H1 (cell line): Measurements from ENCODE around the gene FSTL4. TPM values are rescaled to one million over a fixed set of nuclear protein-coding genes. Genes with fewer than 3 reads are reported as not detected.

Experiments
- CTCF ChIA-PET: fragments of 300-600 bp; sonication (Branson Sonifier 250); formaldehyde crosslinking; loops from one replicate; lab custom pipeline; 2021; ENCODE audit not compliant: partially characterized antibody; lab: Charles Lee
- POLR2A ChIA-PET: fragments of 300-600 bp; sonication (Branson Sonifier 250); formaldehyde crosslinking; loops from one replicate; lab custom pipeline; 2021; ENCODE audit warnings: inconsistent platforms; ENCODE audit not compliant: partially characterized antibody; lab: Charles Lee
- DNase-seq, 2 experiments: peaks; one replicate each; pipeline versions ENCODE4 v3.0.0 to v3.0.0-alpha.2; 2010 to 2022; ENCODE audit warnings: low spot score in 2 of 2, low read depth in 1 of 2, mixed read lengths in 1 of 2
- FAIRE-seq: peaks from 2 replicates; lab custom pipeline; 2011; peaks lifted over from hg19 to GRCh38; lab: Jason Lieb, UNC
- H2AFZ ChIP-seq: 2 replicates; pipeline ENCODE4 v1.8.1; 2012; ENCODE audit warnings: low read length, inconsistent platforms
- H2AK5ac ChIP-seq: 2 replicates; pipeline ENCODE4 v1.6.1; 2013; ENCODE audit warnings: low read depth, low read length
- H2BK120ac ChIP-seq: replicated peaks from 2 replicates; pipeline ENCODE3; 2013; ENCODE audit warnings: low read depth, low read length, inconsistent platforms
- H2BK12ac ChIP-seq: 2 replicates; pipeline ENCODE4 v1.6.1; 2013; ENCODE audit warnings: low read depth, low read length
- H2BK15ac ChIP-seq: 2 replicates; pipeline ENCODE4 v1.6.1; 2013; ENCODE audit warnings: low read length
- H2BK20ac ChIP-seq: 2 replicates; pipeline ENCODE4 v1.6.1; 2013; ENCODE audit warnings: low read length
- H2BK5ac ChIP-seq: 2 replicates; pipeline ENCODE4 v1.6.1; 2013; ENCODE audit warnings: low read depth, low read length
- H3K14ac ChIP-seq: 2 replicates; pipeline ENCODE4 v1.6.1; 2013; ENCODE audit warnings: inconsistent platforms; ENCODE audit not compliant: insufficient read length
- H3K18ac ChIP-seq: 2 replicates; pipeline ENCODE4 v1.6.1; 2013; ENCODE audit warnings: low read length; ENCODE audit errors: extremely low read depth
- H3K23ac ChIP-seq: 2 replicates; pipeline ENCODE4 v1.6.1; 2013; ENCODE audit warnings: inconsistent platforms; ENCODE audit not compliant: insufficient read length
- H3K23me2 ChIP-seq: 2 replicates; pipeline ENCODE4 v1.6.1; 2013; ENCODE audit warnings: low read depth, low read length
- H3K27ac ChIP-seq: 2 replicates; pipeline ENCODE4 v1.6.1; 2011; ENCODE audit warnings: low read depth, low read length, inconsistent platforms
- H3K27me3 ChIP-seq, 4 experiments: replicated peaks in 1 of 4; 1 replicate in 1 of 4; 2 replicates in 3 of 4; pipeline versions ENCODE4 v1.6.1 to v1.8.1; 2011 to 2013; ENCODE audit warnings: low read length in 3 of 4, mild to moderate bottlenecking in 3 of 4, inconsistent platforms in 2 of 4, mixed read lengths in 2 of 4, moderate library complexity in 1 of 4; ENCODE audit not compliant: control insufficient read depth in 3 of 4, insufficient read depth in 3 of 4; ENCODE audit errors: extremely low read depth in 1 of 4
- H3K36me3 ChIP-seq, 4 experiments: 2 replicates each; pipeline versions ENCODE4 v1.6.1 to v1.8.1; 2011 to 2013; ENCODE audit warnings: mild to moderate bottlenecking in 4 of 4, low read length in 3 of 4, moderate library complexity in 2 of 4, control low read depth in 1 of 4, inconsistent platforms in 1 of 4; ENCODE audit not compliant: insufficient read depth in 4 of 4, control insufficient read depth in 2 of 4
- H3K4ac ChIP-seq: replicated peaks from 2 replicates; pipeline ENCODE3; 2013; ENCODE audit warnings: low read length, low read depth, mixed read lengths, inconsistent platforms; ENCODE audit not compliant: insufficient read length
- H3K4me1 ChIP-seq, 4 experiments: replicated peaks in 1 of 4; 1 replicate in 1 of 4; 2 replicates in 3 of 4; pipeline versions ENCODE4 v1.6.1 to v1.8.1; 2011 to 2013; ENCODE audit warnings: low read length in 3 of 4, inconsistent platforms in 2 of 4, mixed read lengths in 1 of 4; ENCODE audit not compliant: insufficient read depth in 4 of 4, control insufficient read depth in 3 of 4
- H3K4me2 ChIP-seq, 2 experiments: 2 replicates each; pipeline versions ENCODE4 v1.6.1 to v1.8.1; 2011 to 2013; ENCODE audit warnings: low read depth in 2 of 2, low read length in 2 of 2, control low read depth in 1 of 2, inconsistent platforms in 1 of 2, mild to moderate bottlenecking in 1 of 2; ENCODE audit not compliant: insufficient read depth in 1 of 2
- H3K4me3 ChIP-seq, 4 experiments: fragments of 200-600, 300-600 bp in 1 of 4; sonication (generic), shearing (Covaris generic), sonication (Bioruptor Twin) in 1 of 4; 2 replicates each; pipeline versions ENCODE4 v1.5.1 to v1.8.1; 2011 to 2016; ENCODE audit warnings: low read length in 4 of 4, low read depth in 3 of 4, control low read depth in 2 of 4, inconsistent platforms in 2 of 4, mild to moderate bottlenecking in 2 of 4, mixed read lengths in 1 of 4, moderate library complexity in 1 of 4; ENCODE audit not compliant: insufficient read depth in 2 of 4; ENCODE audit errors: extremely low read depth in 1 of 4
- H3K56ac ChIP-seq: replicated peaks from 2 replicates; pipeline ENCODE3; 2013; ENCODE audit warnings: low read depth, mild to moderate bottlenecking, mixed read lengths, low read length, inconsistent platforms; ENCODE audit not compliant: insufficient read length
- H3K79me1 ChIP-seq: 2 replicates; pipeline ENCODE4 v1.6.1; 2013; ENCODE audit warnings: low read depth, low read length, control low read depth
- H3K79me2 ChIP-seq, 2 experiments: 2 replicates each; pipeline versions ENCODE4 v1.6.1 to v1.8.1; 2012 to 2013; ENCODE audit warnings: low read length in 2 of 2, mild to moderate bottlenecking in 2 of 2, inconsistent platforms in 1 of 2; ENCODE audit not compliant: insufficient read depth in 2 of 2, control insufficient read depth in 1 of 2
- H3K9ac ChIP-seq, 4 experiments: replicated peaks in 1 of 4; 1 replicate in 1 of 4; 2 replicates in 3 of 4; pipeline versions ENCODE4 v1.6.1 to v1.8.1; 2011 to 2013; ENCODE audit warnings: low read depth in 3 of 4, low read length in 3 of 4, control low read depth in 2 of 4, mild to moderate bottlenecking in 2 of 4, moderate library complexity in 2 of 4, inconsistent platforms in 1 of 4; ENCODE audit errors: extremely low read depth in 1 of 4
- H3K9me3 ChIP-seq, 2 experiments: 2 replicates each; pipeline versions ENCODE4 v1.6.1 to v1.8.1; 2012 to 2013; ENCODE audit warnings: mild to moderate bottlenecking in 2 of 2, moderate library complexity in 2 of 2, control low read depth in 1 of 2, inconsistent platforms in 1 of 2, low read depth in 1 of 2, low read length in 1 of 2, mixed read lengths in 1 of 2; ENCODE audit not compliant: insufficient read depth in 2 of 2
- H4K20me1 ChIP-seq, 2 experiments: replicated peaks in 1 of 2; 2 replicates each; pipeline versions ENCODE3 to v1.8.1; 2011 to 2013; ENCODE audit warnings: inconsistent platforms in 2 of 2, low read length in 2 of 2, mild to moderate bottlenecking in 1 of 2; ENCODE audit not compliant: insufficient read depth in 2 of 2, control insufficient read depth in 1 of 2
- H4K5ac ChIP-seq: 2 replicates; pipeline ENCODE4 v1.6.1; 2013; ENCODE audit warnings: low read length, low read depth, mixed read lengths, inconsistent platforms; ENCODE audit not compliant: insufficient read length
- H4K8ac ChIP-seq: 2 replicates; pipeline ENCODE4 v1.8.0; 2013; ENCODE audit warnings: mild to moderate bottlenecking, moderate library complexity, low read length, inconsistent platforms; ENCODE audit not compliant: insufficient read depth; ENCODE audit errors: extremely low read depth
- H4K91ac ChIP-seq: replicated peaks from 2 replicates; pipeline ENCODE3; 2013; ENCODE audit warnings: low read length, mixed read lengths, inconsistent platforms; ENCODE audit not compliant: insufficient read length
- ASH2L ChIP-seq: fragments of 200-600, 300-600 bp; sonication (generic); IDR thresholded peaks from one replicate; pipeline ENCODE4 v1.7.1; 2017; ENCODE audit warnings: low read length
- BRCA1 ChIP-seq: IDR thresholded peaks from 2 replicates; pipeline ENCODE4 v1.6.1; 2012; ENCODE audit warnings: low read depth, low read length, improper control_type of control experiment
- CBX8 ChIP-seq: fragments of 300-800, 300-1000 bp; sonication (generic); IDR thresholded peaks from 2 replicates; pipeline ENCODE4 v1.7.1; 2016; ENCODE audit warnings: low read depth, low read length, borderline replicate concordance
- CHD1 ChIP-seq: IDR thresholded peaks from 2 replicates; pipeline ENCODE4 v1.6.1; 2012; ENCODE audit warnings: low read depth, low read length, improper control_type of control experiment
- EP300 ChIP-seq, 2 experiments: IDR thresholded peaks; 1 replicate in 1 of 2; 2 replicates in 1 of 2; pipeline ENCODE4 v1.6.1; 2011 to 2012; ENCODE audit warnings: low read depth in 2 of 2, low read length in 2 of 2, mild to moderate bottlenecking in 2 of 2, borderline replicate concordance in 1 of 2, inconsistent platforms in 1 of 2, moderate library complexity in 1 of 2
- JUN ChIP-seq: IDR thresholded peaks from 2 replicates; pipeline ENCODE4 v1.6.1; 2011; ENCODE audit warnings: low read depth, mild to moderate bottlenecking, improper control_type of control experiment, low read length
- NRF1 ChIP-seq: IDR thresholded peaks from 2 replicates; pipeline ENCODE4 v1.6.1; 2011; ENCODE audit warnings: mild to moderate bottlenecking, low read depth, low read length, improper control_type of control experiment
- POLR2AphosphoS5 ChIP-seq: IDR thresholded peaks from 2 replicates; pipeline ENCODE4 v1.6.1; 2011; ENCODE audit warnings: low read depth, low read length
- RNF2 ChIP-seq: fragments of 200-900, 300-1000 bp; sonication (generic); IDR thresholded peaks from 2 replicates; pipeline ENCODE4 v1.7.1; 2016; ENCODE audit warnings: borderline replicate concordance, low read depth, mild to moderate bottlenecking, antibody characterized with exemption, low read length; ENCODE audit not compliant: poor library complexity, severe bottlenecking; ENCODE audit errors: missing control alignments
- SIX5 ChIP-seq: IDR thresholded peaks from 2 replicates; pipeline ENCODE4 v1.6.1; 2011; ENCODE audit warnings: mild to moderate bottlenecking, low read depth, low read length
- SP2 ChIP-seq: IDR thresholded peaks from 2 replicates; pipeline ENCODE4 v1.6.1; 2012; ENCODE audit warnings: mild to moderate bottlenecking, low read length, inconsistent platforms
- TAF1 ChIP-seq: IDR thresholded peaks from 2 replicates; pipeline ENCODE4 v1.6.1; 2011; ENCODE audit warnings: mild to moderate bottlenecking, low read depth, low read length
- TAF7 ChIP-seq: optimal IDR thresholded peaks from 2 replicates; pipeline ENCODE3; 2011; ENCODE audit warnings: low read depth, mild to moderate bottlenecking, inconsistent platforms, low read length, moderate library complexity, borderline replicate concordance
- WGBS, 2 experiments: shearing (Covaris generic) in 1 of 2; methylation state at CpG; one replicate each; pipeline versions ENCODE4 v1.1.6 to v1.1.7; 2013 to 2015; ENCODE audit warnings: low lambda C conversion rate in 2 of 2, mixed read lengths in 2 of 2, inconsistent platforms in 1 of 2, low coverage in 1 of 2, missing lambda C conversion rate in 1 of 2; ENCODE audit not compliant: insufficient replicate concordance in 2 of 2, insufficient coverage in 1 of 2, insufficient read length in 1 of 2; ENCODE audit errors: extremely low coverage in 1 of 2, missing lambda C conversion rate in 1 of 2; 5-methylcytosine and 5-hydroxymethylcytosine counted together
- polyA plus RNA-seq, 7 experiments: library from polyadenylated mRNA; depleted of rRNA in 3 of 7; stranded (reverse) in 5 of 7; unstranded in 2 of 7; fragments of >200 nt in 5 of 7; fragments of 200-250 nt in 2 of 7; gene quantifications; 1 replicate in 5 of 7; 2 replicates in 1 of 7; 4 replicates in 1 of 7; pipeline versions ENCODE4 v1.2.1 to v1.2.3, GENCODE V29; 2011 to 2013; ENCODE audit warnings: missing spikeins in 2 of 7, mixed read lengths in 2 of 7
- total RNA-seq: library from RNA; stranded (reverse); fragmentation: NEBNext Ultra II Directional; extraction: Animal tissue kit (Norgen Biotek cat#: 25700); gene quantifications from 2 replicates; pipeline ENCODE4 v1.2.1, GENCODE V29; 2021

Gene FSTL4
- total and polyA plus RNA-seq, 2 of the 8 experiments (the other 6 are each of a cell fraction or from before 2014, with no cell fraction given) = 3.1 to 4.1 TPM

DNA sequence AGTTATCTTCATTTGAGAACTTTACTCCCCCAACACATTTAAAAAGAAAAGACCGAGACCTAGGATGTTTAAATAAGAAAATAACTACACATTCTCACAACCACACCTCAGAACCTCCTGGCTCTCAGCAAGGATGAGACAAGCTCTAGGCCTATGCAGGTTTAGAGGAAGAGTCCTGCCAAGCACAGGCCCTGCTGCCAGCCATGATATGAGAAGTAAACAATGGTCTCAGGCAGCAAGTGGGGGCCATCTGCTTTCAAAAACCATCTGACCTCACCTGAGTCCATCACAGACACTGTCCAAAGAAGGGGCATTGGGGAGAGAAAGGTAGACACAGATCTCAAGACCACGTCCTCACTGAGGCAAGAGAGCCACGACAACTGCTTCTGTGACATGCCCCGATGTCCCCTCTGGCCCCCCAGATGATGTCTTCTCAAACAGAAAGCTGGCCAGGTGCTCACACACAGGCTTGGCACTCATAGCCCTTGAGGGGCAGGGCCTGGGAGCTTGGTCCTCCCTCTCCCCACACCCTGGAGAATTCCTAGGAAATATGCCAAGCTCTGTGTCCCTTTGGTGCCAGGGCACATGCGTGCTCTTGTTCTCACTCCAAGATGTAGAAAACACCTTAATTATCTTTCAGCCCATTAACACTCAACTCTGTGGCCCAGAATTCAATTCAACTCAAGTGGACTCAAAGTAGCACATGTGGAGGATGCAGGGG is 150.4 kb downstream of the FSTL4 start:
- Histone ChIP-seq H2BK15ac (no peak overlapping the region), H4K5ac (no peak overlapping the region), H2BK20ac (no peak overlapping the region), H3K14ac (no peak overlapping the region), H3K36me3 (no peaks in the 10 kb centered on the region), H4K91ac (no peak overlapping the region), H3K4me3 (no peak overlapping the region), H2BK12ac (no peak overlapping the region), H2AFZ (no peak overlapping the region), H3K9ac (no peak overlapping the region), H4K20me1 (peaks cover 0 to 3% of the 10 kb centered on the region in 2 experiments), H2BK5ac (no peak overlapping the region), H3K79me2 (no peaks in the 10 kb centered on the region), H3K27ac (no peak overlapping the region), H3K4me1 (peaks cover 0 to 5% (median 2%) of the 10 kb centered on the region in 4 experiments; a peak in 2 of 7 replicates), H3K79me1 (no peaks in the 10 kb centered on the region), H3K23ac (no peak overlapping the region), H2AK5ac (no peak overlapping the region), H3K4ac (no peak overlapping the region), H3K18ac (no peak overlapping the region), H2BK120ac (no peak overlapping the region), H3K9me3 (no peaks in the 10 kb centered on the region), H3K23me2 (peaks cover 3% of the 10 kb centered on the region; the same call in 1 of the 2 replicates), H3K4me2 (no peak overlapping the region), H3K56ac (no peak overlapping the region), H4K8ac (no peak overlapping the region), H3K27me3 (no peaks in the 10 kb centered on the region)
- DNase-seq (no peak), FAIRE-seq (no peak)
- 92% methylated on average over 5 of the region's 5 CpGs; no CpG with 5 or more reads in 1 of the 2 experiments for WGBS, 2 experiments
- CTCF ChIA-PET = interaction anchor here (0.6 to 11.3 kb wide), 10 partner anchors 8 to 146 kb away, joined by 3 to 218 read pairs (median 6); no protein-coding TSS in a partner anchor
- POLR2A ChIA-PET = no interaction called here
- TF ChIP-seq BRCA1 (no peak), NRF1 (no peak), SIX5 (no peak), CBX8 (no peak), TAF1 (no peak), JUN (no peak), POLR2AphosphoS5 (no peak), EP300 (IDR thresholded peaks at IDR 0.05; ENCODE audit: borderline replicate concordance in 1 of 2, low read depth in 2 of 2, low read length in 2 of 2) (no peak), TAF7 (no peak), CHD1 (no peak), RNF2 (no peak), ASH2L (no peak), SP2 (no peak)
